Smooth muscle cell of the pulmonary artery (primary cell): ENCODE results near the gene GID4. TPM values are rescaled to one million over a fixed set of nuclear protein-coding genes. Genes with fewer than 3 reads are reported as not detected.

Source experiments
- total RNA-seq: library from RNA; depleted of rRNA; stranded (reverse); fragments of >200 nt; gene quantifications from 2 replicates; pipeline ENCODE4 v1.2.3, GENCODE V29; 2014

Gene GID4
- total RNA-seq = 14.3 and 14.6 TPM in 2 replicates

GRCh38 chr17:18038861-18039534 is at the start of gene GID4, which contains the start of gene ATPAF2:
Gene GID4 (plus strand): TSS chr17:18039408. CDS start chr17:18039465, 57 bp downstream.
Gene ATPAF2 (minus strand): TSS chr17:18039168. CDS start chr17:18039013, 155 bp downstream.

GRCh38 chr17:18087610-18088491 is 48.6 kb downstream of the GID4 start, which contains the start of gene DRG2:
Gene DRG2 (plus strand): TSS chr17:18087948. CDS start chr17:18088024, 76 bp downstream.

GRCh38 chr17:18108401-18109312 is 69.4 kb downstream of the GID4 start, which contains the start of gene MYO15A:
Gene MYO15A (plus strand): TSS chr17:18108756. CDS start chr17:18118801, 10,045 bp downstream.

Other genes starting within 250 kb of the GID4 start
- 45.9 and 90.1 TPM in 2 replicates for gene SREBF1, start 202.4 kb upstream of the GID4 start, total RNA-seq
- gene TOM1L2, start 67.0 kb upstream of the GID4 start, total RNA-seq = 42.6 and 45.9 TPM in 2 replicates
- 1.2 and 1.8 TPM in 2 replicates for gene DRC3, start 66.5 kb upstream of the GID4 start, total RNA-seq
- gene ATPAF2, start 240 bp upstream of the GID4 start, total RNA-seq = 13.0 and 18.5 TPM in 2 replicates
- 35.4 and 38.3 TPM in 2 replicates for gene DRG2, start 48.5 kb downstream of the GID4 start, total RNA-seq
- gene MYO15A, start 69.3 kb downstream of the GID4 start, total RNA-seq = 1.4 and 1.9 TPM in 2 replicates
- 172 and 177 TPM in 2 replicates for gene ALKBH5, start 144.4 kb downstream of the GID4 start, total RNA-seq
- gene LLGL1, start 186.2 kb downstream of the GID4 start, total RNA-seq = 41.2 and 49.5 TPM in 2 replicates
- gene FLII, start 219.3 kb downstream of the GID4 start, total RNA-seq = 293 and 417 TPM in 2 replicates
- 22.6 and 24.4 TPM in 2 replicates for gene MIEF2, start 221.3 kb downstream of the GID4 start, total RNA-seq